K562 treated with DMSO at 1 percent for 48 hours (cell line): Measurements from ENCODE around the gene SLC16A3. TPM values are rescaled to one million over a fixed set of nuclear protein-coding genes. Genes with fewer than 3 reads are reported as not detected.

Experiments used
- total RNA-seq: library from RNA; unstranded; fragments of 300-600 nt; gene quantifications from 2 replicates; pipeline ENCODE4 v1.2.3, GENCODE V29; 2022; ENCODE audit warnings: low replicate concordance; ENCODE audit errors: extremely low read depth

The SLC16A3 gene
- total RNA-seq: not detected in 2 replicates

DNA sequence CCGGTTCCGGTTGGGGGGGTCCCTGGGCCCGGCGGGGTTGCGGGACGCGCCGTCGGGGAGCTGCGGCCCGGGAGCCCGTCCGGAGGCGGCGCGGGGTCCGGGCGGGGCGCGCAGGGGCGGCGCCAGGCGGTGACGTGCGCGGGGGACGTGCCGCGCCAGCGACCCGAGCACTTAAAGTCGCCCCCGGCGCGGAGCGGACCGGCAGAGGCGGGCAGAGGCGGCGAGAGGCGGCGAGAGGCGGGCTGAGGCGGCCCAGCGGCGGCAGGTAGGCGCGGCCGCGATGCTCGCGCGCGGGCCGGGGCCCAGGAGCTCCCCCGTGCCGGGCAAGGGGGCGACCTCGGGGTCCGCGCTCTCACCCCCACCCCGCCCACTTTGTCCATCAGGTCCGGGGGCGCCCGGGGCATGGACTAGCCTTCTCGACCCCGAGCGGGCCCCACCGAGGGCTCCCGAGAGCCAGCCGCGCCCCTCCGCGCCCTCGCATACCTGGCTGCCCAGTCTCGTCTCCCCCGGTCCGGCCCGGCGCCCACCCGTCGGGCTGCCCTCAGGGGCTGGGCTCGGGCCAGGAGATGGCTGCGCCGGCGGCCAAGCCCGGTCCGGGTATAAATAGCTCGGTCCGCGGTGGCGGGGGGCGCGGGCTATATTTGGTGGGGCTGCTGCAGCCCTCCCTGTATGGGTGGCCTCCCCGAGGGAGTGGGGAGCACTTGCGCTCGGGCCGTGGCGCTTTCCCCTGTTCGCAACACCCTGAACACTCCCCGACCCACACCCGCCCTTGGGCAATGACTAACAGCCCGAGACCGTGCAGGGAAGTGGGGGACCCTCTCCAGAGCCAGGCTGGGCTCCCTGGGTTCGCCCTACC, at the start of gene SLC16A3:
SLC16A3 (plus strand) TSS at position 201 of the 856 bp plus-strand sequence. CDS start 6,967 bp downstream, outside the sequence.

DNA sequence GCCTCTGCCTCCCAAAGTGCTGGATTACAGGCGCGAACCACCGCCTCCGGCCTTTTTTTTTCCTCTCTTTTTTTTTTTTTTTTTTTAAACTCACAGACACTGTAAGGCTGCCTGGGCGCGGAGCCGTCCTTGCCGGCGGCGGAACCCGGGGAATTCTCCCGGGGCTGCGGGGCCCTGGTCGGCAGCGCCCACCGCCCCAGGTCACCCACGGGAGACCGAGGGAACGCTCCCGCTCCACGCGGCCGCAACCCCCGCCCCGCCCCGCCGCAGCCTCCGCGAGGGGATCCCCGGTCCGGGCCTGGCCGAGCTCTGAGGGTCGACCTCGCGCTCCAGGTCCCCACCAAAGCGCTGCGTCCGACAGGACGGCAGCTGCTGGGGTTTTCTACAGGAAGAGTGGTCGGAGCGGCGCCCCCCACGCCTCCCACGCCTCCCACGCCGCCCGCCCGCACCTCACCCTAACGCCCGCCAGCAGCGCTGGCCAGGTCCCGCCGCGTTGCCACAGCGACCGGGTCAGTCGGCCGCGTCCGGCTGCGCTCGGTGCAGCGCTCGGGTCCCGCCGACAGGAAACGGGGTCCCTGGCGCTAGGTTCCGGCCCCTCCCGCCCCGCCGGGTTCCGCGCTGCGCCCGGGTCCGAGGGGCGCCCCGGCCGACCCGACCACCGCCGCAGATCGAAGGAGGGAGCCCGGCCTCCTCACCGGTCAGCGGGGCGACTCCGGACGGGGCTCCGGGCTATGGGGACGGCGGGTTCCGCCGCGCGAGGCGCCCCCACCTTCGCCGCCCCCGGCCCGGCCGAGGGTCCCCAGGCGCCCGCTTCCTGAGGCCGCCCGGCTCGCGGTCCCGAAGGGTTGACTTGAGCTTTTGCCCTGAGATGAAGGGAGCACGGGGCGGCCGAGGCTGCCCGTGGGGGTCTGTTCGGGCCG, 16.3 kb upstream of the SLC16A3 start, which contains the start of gene CCDC57:
CCDC57 (minus strand) TSS at position 512 of the 920 bp plus-strand sequence. CDS start 10,898 bp downstream, outside the sequence.

DNA sequence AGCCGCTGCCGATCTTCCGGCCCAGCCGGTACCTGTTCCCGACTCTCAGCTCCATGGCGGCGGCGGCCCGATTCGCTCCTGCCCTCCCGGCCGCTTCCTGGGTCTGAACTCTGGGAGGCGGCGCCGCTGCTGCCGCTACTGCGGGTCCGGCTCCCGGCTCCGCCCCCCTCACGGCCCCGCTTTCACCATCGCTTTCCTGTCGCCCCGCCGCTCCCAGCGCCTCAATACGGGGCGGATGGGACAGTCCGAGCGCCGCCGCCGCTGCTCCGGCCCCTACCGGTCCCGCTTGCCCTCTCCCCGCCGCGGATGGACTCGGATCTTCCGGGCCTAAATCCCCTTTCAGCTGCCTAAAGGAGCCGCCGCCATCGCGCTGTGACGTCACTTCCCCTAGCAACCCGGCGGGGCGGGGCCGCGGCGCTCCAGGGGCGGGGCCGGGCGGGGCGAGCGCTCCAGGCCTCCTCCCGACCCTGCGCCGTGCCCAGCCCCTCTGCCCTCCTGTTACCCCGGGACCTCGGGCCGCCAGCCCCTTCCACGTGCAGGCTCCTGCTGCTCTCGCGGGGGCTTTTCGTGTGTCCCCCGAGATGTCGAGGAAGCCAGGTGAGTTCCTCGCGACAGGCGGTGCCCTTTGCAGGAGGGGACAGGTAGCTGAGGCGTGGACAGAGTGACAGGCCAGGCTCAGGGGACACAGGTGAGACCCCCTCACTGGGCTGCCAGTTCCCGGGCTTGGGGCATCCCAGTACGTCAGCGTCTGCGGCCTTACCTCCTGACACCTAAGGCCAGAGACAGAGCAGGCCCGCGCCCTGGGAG, 44.7 kb downstream of the SLC16A3 start, which contains the start of gene CSNK1D:
CSNK1D (minus strand) TSS at position 374 of the 807 bp plus-strand sequence; CDS start at position 55, 319 bp downstream.

Other genes starting within 250 kb of the SLC16A3 start
- gene CENPX, start 206.2 kb upstream of the SLC16A3 start, total RNA-seq: not detected in 2 replicates
- gene LRRC45, start 205.7 kb upstream of the SLC16A3 start, total RNA-seq: not detected in 2 replicates
- not detected in 2 replicates for gene RAC3, start 197.4 kb upstream of the SLC16A3 start, total RNA-seq
- not detected in 2 replicates for gene DCXR, start 191.3 kb upstream of the SLC16A3 start, total RNA-seq
- not detected in 2 replicates for gene RFNG, start 177.2 kb upstream of the SLC16A3 start, total RNA-seq
- 331 TPM in 1 of 2 replicates, not detected in the other for gene GPS1, start 177.1 kb upstream of the SLC16A3 start, total RNA-seq
- gene DUS1L, start 163.2 kb upstream of the SLC16A3 start, total RNA-seq: not detected in 2 replicates
- gene FASN, start 130.8 kb upstream of the SLC16A3 start, total RNA-seq: 80.4 TPM in 1 of 2 replicates, not detected in the other
- gene CCDC57, start 16.2 kb upstream of the SLC16A3 start, total RNA-seq: not detected in 2 replicates
- 111 TPM in 1 of 2 replicates, not detected in the other for gene CSNK1D, start 44.7 kb downstream of the SLC16A3 start, total RNA-seq
- not detected in 2 replicates for gene CD7, start 88.6 kb downstream of the SLC16A3 start, total RNA-seq
- not detected in 2 replicates for gene SECTM1, start 104.7 kb downstream of the SLC16A3 start, total RNA-seq
- not detected in 2 replicates for gene TEX19, start 130.2 kb downstream of the SLC16A3 start, total RNA-seq
- not detected in 2 replicates for gene UTS2R, start 142.7 kb downstream of the SLC16A3 start, total RNA-seq
- not detected in 2 replicates for gene HEXD, start 189.3 kb downstream of the SLC16A3 start, total RNA-seq
- gene OGFOD3, start 189.5 kb downstream of the SLC16A3 start, total RNA-seq: not detected in 2 replicates
- gene CYBC1, start 221.7 kb downstream of the SLC16A3 start, total RNA-seq: 472 TPM in 1 of 2 replicates, not detected in the other
- 1,021 TPM in 1 of 2 replicates, not detected in the other for gene NARF, start 229.7 kb downstream of the SLC16A3 start, total RNA-seq